GM18526 (cell line): ENCODE measurements around the gene CCDC192.

Experiments
- POLR2A ChIP-seq: IDR thresholded peaks from 3 replicates; pipeline ENCODE4 v1.6.1; 2011; ENCODE audit not compliant: insufficient read length; ENCODE audit errors: extremely low read depth

The CCDC192 gene

GRCh38 chr5:127796211-127796610 is 93.0 kb downstream of the CCDC192 start:
- no peak for TF ChIP-seq POLR2A

DNA sequence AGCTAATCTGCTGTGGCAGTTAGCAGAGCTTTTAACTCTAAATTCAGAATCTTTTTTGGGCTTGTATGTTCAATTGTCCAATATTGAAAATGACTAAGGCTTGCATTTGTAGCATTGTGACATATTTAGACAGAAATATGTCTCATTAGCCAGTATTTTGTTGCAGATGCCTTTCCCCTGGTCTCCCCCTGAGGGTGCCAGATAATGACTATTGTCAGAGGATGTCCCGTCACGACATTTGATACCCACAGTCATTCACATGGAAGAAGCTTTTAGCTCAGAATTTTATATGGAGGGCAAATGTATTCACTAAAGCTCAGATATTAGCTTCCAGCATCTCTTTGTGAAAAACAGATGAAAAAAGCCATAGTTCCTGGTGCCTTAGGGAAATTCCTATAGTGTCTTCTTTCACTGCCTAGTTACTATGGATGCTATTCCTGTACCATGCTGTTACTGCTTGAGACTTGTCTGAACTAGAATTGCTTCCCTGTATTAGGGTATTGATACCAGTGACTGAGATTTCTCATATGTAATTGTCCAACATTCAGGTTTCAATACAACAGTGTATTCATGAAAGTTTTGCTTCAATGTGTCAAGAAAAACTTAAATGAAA is 96.2 kb downstream of the CCDC192 start:
- TF ChIP-seq POLR2A, result no peak

DNA sequence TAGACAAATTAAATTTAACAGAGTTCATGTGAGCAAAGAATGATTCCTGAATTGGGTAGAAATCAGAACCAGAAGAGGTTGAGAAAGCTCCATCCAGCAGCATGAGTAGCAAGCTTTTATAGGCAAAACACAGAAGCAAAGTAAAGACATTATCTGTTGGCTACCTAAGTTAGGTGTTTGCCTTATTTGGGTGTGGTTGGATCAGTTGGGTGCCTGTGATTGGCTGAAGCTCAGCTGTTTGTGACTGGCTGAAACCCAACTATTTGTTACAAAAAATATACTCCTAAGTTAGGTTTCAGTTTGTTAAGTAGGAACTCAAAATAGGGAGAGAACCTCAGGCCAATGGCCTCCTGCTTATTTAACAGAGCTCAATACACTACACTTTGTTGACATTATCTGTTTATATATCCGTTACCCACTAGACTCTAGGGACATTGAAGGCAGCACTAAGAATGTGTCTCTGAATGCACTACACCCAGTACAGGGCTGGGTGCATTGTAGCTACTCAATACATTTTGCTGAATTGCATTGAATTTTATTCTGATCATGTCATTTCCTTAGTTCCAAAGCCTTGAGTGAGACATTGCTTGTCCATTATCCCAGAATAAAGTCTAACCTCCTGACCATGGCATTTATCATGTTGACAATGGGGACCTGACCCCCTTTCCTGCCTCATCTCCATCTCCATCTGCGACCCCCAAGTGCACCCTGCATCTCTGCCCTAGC is 98.7 kb downstream of the CCDC192 start:
- TF ChIP-seq POLR2A, result no peak

GRCh38 chr5:127802477-127802865 is 99.3 kb downstream of the CCDC192 start:
- no peak for TF ChIP-seq POLR2A

DNA sequence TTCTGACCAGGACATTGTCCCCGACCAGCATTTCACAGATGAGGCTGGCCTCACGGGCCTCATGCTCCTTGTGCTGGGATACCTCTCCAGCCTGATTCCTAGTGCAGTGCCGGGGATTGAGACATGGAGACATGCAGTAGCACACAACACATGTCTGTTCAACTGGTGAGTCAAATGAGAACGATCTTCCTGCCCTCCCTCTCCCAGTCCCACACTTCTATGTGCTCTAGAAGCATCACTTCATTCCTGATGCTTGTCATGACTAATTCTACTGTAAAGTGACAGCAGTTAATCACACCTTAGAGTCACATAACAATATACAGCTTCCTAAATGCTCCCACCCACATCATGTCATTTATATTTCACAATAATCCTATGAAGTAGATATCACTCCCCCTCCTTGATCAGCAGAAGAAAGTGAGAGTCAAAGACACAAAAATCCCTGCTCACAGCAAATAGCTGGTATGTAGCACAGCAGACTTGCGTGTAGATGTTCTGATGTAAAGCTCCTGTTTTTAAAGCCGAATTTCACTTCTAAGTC is 101.8 kb downstream of the CCDC192 start:
- TF ChIP-seq POLR2A, result no peak

- TF ChIP-seq POLR2A, result no peak
Observed at GRCh38 chr5:127805448-127805847, 102.3 kb downstream of the CCDC192 start.

- TF ChIP-seq POLR2A, result no peak
Observed at GRCh38 chr5:127806776-127807175, 103.6 kb downstream of the CCDC192 start.

DNA sequence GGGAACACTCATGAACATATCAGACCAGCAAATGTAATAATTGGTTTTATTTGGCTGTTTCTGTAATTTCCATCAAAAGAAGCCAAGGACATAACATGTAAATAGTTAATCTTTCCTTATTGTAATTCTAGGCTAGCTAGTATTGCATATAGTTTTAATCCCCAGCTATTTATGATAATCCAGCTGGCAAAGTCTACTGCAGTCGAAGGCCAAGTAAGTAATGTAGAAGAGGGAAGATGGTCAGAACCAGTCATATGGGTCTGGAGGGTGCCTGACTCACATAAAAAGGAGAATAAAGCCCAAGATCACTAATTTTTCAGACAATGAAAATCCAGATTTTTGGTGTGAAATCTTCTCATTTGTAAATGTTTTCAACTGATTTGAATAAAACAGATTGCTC is 106.3 kb downstream of the CCDC192 start:
- TF ChIP-seq POLR2A, result no peak

DNA sequence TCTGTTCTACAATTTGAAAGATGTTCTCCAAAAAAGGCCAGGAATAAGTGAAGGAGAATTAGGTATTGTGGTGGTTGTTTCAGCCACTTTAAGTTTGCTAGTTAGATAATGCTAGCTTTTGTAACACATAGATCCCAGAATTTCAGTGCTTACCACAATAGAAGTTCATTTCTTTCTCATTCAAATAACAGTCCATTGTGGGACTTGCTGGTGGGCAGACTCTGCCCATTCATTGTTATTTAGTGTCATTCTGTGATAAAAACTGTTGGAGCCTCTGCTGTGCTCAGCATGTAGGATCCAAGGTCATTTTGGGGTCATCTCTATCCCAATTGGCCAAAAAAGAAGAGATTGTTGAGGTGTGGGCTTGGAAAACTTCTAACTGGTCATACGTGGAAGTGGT is 106.8 kb downstream of the CCDC192 start:
- TF ChIP-seq POLR2A, result no peak

GRCh38 chr5:127810707-127811490 is 107.7 kb downstream of the CCDC192 start:
- no peak for TF ChIP-seq POLR2A

DNA sequence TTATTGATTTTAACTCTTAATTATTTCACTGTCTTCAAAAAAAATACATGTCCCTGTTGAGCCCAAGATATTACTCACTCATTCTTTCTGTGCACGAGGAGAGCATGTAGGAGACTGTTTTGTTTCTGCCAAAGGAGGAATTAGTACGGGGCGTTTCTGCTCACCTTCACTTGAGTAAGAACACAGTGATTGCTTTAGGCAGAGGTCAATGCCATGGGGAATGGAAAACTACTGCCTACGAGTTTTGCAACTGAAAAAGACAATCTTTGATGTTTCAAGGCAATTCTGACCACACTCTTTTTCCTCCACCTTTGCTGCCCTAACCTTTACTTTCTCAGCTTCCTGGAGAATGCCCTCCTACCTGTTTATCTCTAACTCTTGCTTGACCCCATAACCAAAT is 109.4 kb downstream of the CCDC192 start:
- no peak for TF ChIP-seq POLR2A

DNA sequence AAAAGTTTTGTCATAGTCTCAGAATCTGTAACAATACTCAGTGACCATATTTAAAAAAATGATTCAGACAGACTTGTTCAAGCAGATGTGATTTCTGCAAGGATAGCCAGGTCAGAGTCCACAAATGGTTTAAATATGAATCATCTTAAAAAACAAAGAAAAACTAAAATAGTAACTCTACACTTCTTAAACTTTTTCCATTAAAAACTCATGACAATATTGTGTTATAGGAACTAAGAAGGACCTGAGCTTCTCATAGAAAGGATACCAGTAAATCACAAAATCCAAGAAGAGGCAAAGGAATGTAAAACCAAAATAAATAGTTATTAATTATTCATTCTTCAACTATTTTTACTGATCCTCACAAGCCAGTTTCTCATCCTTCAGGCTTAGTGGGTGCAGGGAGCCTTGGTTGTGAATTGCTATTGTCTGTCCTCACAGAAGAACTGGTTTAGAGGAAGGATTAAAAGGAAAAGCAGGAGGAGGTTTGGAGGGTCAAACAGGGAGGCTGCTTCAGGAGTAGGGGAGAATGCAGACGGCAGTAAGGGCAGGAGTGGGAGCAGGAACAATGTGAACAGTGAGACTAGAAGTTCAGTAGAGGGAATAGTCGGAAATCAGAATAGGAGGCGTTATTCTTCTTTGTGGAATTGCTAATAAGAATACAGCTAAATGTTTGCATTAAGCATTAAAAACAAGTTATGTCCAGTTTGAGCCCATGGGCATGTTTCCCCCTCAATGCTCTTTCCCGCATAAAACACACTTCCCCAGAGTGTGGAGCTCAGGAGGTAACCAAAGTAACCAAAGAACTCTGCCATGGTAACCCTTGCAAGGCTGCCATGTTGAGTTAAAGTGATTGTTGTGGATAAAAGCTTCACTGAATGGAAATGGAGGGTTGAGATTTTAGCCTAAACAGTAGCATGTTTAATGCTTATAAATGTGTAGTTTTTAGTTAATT is 110.7 kb downstream of the CCDC192 start:
- no peak for TF ChIP-seq POLR2A

DNA sequence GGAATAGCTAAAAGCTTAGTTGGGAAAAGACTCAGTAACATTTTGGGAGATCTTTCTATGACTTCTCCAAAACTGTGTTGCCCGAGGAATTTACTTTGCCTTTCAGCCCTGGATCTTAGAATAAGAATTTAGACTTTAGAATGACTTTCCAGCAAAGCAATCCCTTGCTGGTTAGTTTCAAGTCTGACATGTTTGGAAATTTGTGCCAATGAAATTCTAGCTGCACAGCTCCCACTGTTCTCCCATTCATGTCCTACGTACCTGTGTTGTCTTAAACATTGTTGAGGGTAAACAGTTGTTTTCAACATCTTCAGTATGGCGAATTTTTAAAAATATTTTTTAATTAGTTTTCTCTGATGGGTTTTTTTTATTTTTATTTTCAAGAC is 111.4 kb downstream of the CCDC192 start:
- TF ChIP-seq POLR2A, result no peak

- TF ChIP-seq POLR2A, result no peak
Observed at GRCh38 chr5:127820910-127821553, 117.8 kb downstream of the CCDC192 start.
